Measurements from ENCODE around the gene PRDM5. TPM values are rescaled to one million over a fixed set of nuclear protein-coding genes. Genes with fewer than 3 reads are reported as not detected.

The PRDM5 gene
- polyA plus RNA-seq, 1 donor from 2014 or later, result 1.6 TPM

DNA sequence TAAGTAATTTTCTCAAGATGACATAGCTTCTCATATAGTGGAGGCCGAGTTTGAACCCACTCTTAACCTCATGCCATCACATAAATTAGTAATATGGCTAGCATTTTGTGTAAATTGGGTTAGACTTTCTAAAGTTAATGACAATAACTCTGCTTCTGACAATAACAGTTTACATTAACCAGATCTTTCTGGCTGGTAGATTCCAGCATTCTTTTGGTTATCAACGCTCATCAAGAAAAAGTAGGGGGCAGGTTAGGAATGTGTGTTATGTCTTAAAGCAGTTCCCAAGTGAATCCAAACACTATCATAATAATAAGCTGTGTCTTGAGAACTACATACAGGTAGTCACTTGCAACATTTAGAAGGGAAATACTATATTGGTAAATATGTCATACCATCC lies 162.5 kb downstream of the PRDM5 start:
- TF ChIP-seq TAF1 (IDR thresholded peaks at IDR 0.05; ENCODE audit: low read depth), result no peak
- TF ChIP-seq MXI1 (conservative IDR thresholded peaks at IDR 0.05; ENCODE audit: poor library complexity, severe bottlenecking), result no peak
- no peak for TF ChIP-seq EZH2 (IDR thresholded peaks at IDR 0.05; ENCODE audit: borderline replicate concordance, insufficient read depth, low read length, poor library complexity, severe bottlenecking)
- TF ChIP-seq POLR2AphosphoS5 (IDR thresholded peaks at IDR 0.05), result no peak
- no peak for TF ChIP-seq EP300 (conservative IDR thresholded peaks at IDR 0.05; ENCODE audit: poor library complexity, severe bottlenecking)
- TF ChIP-seq CTCF (IDR thresholded peaks at IDR 0.05; ENCODE audit: poor library complexity, severe bottlenecking), result no peak
- no peak for TF ChIP-seq RAD21 (conservative IDR thresholded peaks at IDR 0.05)
- no peak for TF ChIP-seq SMC3 (conservative IDR thresholded peaks at IDR 0.05; ENCODE audit: poor library complexity)
- TF ChIP-seq, protein P1, sequence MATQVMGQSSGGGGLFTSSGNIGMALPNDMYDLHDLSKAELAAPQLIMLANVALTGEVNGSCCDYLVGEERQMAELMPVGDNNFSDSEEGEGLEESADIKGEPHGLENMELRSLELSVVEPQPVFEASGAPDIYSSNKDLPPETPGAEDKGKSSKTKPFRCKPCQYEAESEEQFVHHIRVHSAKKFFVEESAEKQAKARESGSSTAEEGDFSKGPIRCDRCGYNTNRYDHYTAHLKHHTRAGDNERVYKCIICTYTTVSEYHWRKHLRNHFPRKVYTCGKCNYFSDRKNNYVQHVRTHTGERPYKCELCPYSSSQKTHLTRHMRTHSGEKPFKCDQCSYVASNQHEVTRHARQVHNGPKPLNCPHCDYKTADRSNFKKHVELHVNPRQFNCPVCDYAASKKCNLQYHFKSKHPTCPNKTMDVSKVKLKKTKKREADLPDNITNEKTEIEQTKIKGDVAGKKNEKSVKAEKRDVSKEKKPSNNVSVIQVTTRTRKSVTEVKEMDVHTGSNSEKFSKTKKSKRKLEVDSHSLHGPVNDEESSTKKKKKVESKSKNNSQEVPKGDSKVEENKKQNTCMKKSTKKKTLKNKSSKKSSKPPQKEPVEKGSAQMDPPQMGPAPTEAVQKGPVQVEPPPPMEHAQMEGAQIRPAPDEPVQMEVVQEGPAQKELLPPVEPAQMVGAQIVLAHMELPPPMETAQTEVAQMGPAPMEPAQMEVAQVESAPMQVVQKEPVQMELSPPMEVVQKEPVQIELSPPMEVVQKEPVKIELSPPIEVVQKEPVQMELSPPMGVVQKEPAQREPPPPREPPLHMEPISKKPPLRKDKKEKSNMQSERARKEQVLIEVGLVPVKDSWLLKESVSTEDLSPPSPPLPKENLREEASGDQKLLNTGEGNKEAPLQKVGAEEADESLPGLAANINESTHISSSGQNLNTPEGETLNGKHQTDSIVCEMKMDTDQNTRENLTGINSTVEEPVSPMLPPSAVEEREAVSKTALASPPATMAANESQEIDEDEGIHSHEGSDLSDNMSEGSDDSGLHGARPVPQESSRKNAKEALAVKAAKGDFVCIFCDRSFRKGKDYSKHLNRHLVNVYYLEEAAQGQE (IDR thresholded peaks at IDR 0.05; ENCODE audit: borderline replicate concordance), result no peak
- Histone ChIP-seq H3K9ac (ENCODE audit: low read length) (no peak overlapping the region), H3K4me3 (ENCODE audit: low read length) (no peak overlapping the region), H3K4me2 (ENCODE audit: low read length) (no peak overlapping the region), H3K27ac (ENCODE audit: low read length) (no peak overlapping the region), H4K20me1 (ENCODE audit: insufficient read depth) (no peaks in the 10 kb centered on the region), H3K27me3 (ENCODE audit: insufficient read depth, low read depth, low read length) (no peaks in the 10 kb centered on the region), H2AFZ (ENCODE audit: low read depth, low read length) (no peak overlapping the region), H3K79me2 (replicated peaks; ENCODE audit: insufficient read depth, low read length) (no peaks in the 10 kb centered on the region), H3K9me3 (ENCODE audit: low read length) (no peaks in the 10 kb centered on the region), H3K9me2 (ENCODE audit: insufficient read depth, low read length) (no peaks in the 10 kb centered on the region), H3K36me3 (ENCODE audit: insufficient read depth, low read length) (no peaks in the 10 kb centered on the region), H3F3A (ENCODE audit: insufficient read depth, low read length, poor library complexity, severe bottlenecking) (no peaks in the 10 kb centered on the region)

GRCh38 chr4:120755864-120756263 lies 166.7 kb downstream of the PRDM5 start:
- Histone ChIP-seq H3K79me2 (replicated peaks; ENCODE audit: insufficient read depth, low read length) (no peaks in the 10 kb centered on the region), H3K9me2 (ENCODE audit: insufficient read depth, low read length) (no peaks in the 10 kb centered on the region), H3F3A (ENCODE audit: insufficient read depth, low read length, poor library complexity, severe bottlenecking) (no peaks in the 10 kb centered on the region), H3K27me3 (ENCODE audit: insufficient read depth, low read depth, low read length) (no peaks in the 10 kb centered on the region), H3K9me3 (ENCODE audit: low read length) (no peaks in the 10 kb centered on the region), H3K9ac (ENCODE audit: low read length) (no peak overlapping the region), H4K20me1 (ENCODE audit: insufficient read depth) (no peaks in the 10 kb centered on the region), H3K36me3 (ENCODE audit: insufficient read depth, low read length) (no peaks in the 10 kb centered on the region), H3K4me2 (ENCODE audit: low read length) (no peak overlapping the region), H3K27ac (ENCODE audit: low read length) (no peak overlapping the region), H2AFZ (ENCODE audit: low read depth, low read length) (no peak overlapping the region), H3K4me3 (ENCODE audit: low read length) (no peak overlapping the region)
- no peak for TF ChIP-seq SMC3 (conservative IDR thresholded peaks at IDR 0.05; ENCODE audit: poor library complexity)
- TF ChIP-seq RAD21 (conservative IDR thresholded peaks at IDR 0.05), result no peak
- TF ChIP-seq, protein P1 (IDR thresholded peaks at IDR 0.05; ENCODE audit: borderline replicate concordance), result no peak
- no peak for TF ChIP-seq POLR2AphosphoS5 (IDR thresholded peaks at IDR 0.05)
- TF ChIP-seq TAF1 (IDR thresholded peaks at IDR 0.05; ENCODE audit: low read depth), result no peak
- TF ChIP-seq EP300 (conservative IDR thresholded peaks at IDR 0.05; ENCODE audit: poor library complexity, severe bottlenecking), result no peak
- no peak for TF ChIP-seq EZH2 (IDR thresholded peaks at IDR 0.05; ENCODE audit: borderline replicate concordance, insufficient read depth, low read length, poor library complexity, severe bottlenecking)
- TF ChIP-seq CTCF (IDR thresholded peaks at IDR 0.05; ENCODE audit: poor library complexity, severe bottlenecking), result no peak
- TF ChIP-seq MXI1 (conservative IDR thresholded peaks at IDR 0.05; ENCODE audit: poor library complexity, severe bottlenecking), result no peak
